Fibroblast of lung (primary cell): Measurements from ENCODE around the gene NAT16. TPM values are rescaled to one million over a fixed set of nuclear protein-coding genes. Genes with fewer than 3 reads are reported as not detected.
A peak's percentile ranks its signal among the peaks of the same experiment; 100 is the strongest.

Experiments used
- DNase-seq, 2 donors: peaks; one replicate each; pipeline versions ENCODE4 v3.0.0 to v3.0.0-alpha.2; 2010; ENCODE audit warnings: low read depth in 2 of 2
- H2AFZ ChIP-seq: 2 replicates; pipeline ENCODE4 v1.5.1; 2012; ENCODE audit warnings: low read length, control low read depth, inconsistent platforms
- H3K27ac ChIP-seq: 2 replicates; pipeline ENCODE4 v1.5.1; 2011; ENCODE audit warnings: low read length, control low read depth; ENCODE audit not compliant: insufficient read depth
- H3K27me3 ChIP-seq: 2 replicates; pipeline ENCODE4 v1.5.1; 2011; ENCODE audit warnings: mild to moderate bottlenecking, low read length; ENCODE audit not compliant: control insufficient read depth, insufficient read depth
- H3K36me3 ChIP-seq: 2 replicates; pipeline ENCODE4 v1.5.1; 2011; ENCODE audit warnings: low read length; ENCODE audit not compliant: control insufficient read depth, insufficient read depth
- H3K4me1 ChIP-seq: 2 replicates; pipeline ENCODE4 v1.5.1; 2011; ENCODE audit warnings: low read length; ENCODE audit not compliant: control insufficient read depth, insufficient read depth; ENCODE audit errors: extremely low read depth
- H3K4me2 ChIP-seq: 2 replicates; pipeline ENCODE4 v1.5.1; 2011; ENCODE audit warnings: low read length, control low read depth; ENCODE audit not compliant: insufficient read depth; ENCODE audit errors: extremely low read depth
- H3K4me3 ChIP-seq, 4 experiments: fragments of 200-600 bp in 1 of 4; sonication (generic) in 1 of 4; replicated peaks in 1 of 4; 2 replicates each; pipeline ENCODE4 v1.5.1; 2011 to 2016; ENCODE audit warnings: low read length in 4 of 4, low read depth in 3 of 4, mild to moderate bottlenecking in 3 of 4, control low read depth in 2 of 4, inconsistent platforms in 1 of 4, mixed read lengths in 1 of 4; ENCODE audit not compliant: insufficient read depth in 1 of 4; ENCODE audit errors: control extremely low read depth in 1 of 4
- H3K79me2 ChIP-seq: 2 replicates; pipeline ENCODE4 v1.5.1; 2012; ENCODE audit warnings: mild to moderate bottlenecking, low read length, inconsistent platforms; ENCODE audit not compliant: control insufficient read depth, insufficient read depth
- H3K9ac ChIP-seq: 2 replicates; pipeline ENCODE4 v1.5.1; 2011; ENCODE audit warnings: mild to moderate bottlenecking, low read length, control low read depth; ENCODE audit not compliant: insufficient read depth
- H3K9me3 ChIP-seq: 2 replicates; pipeline ENCODE4 v1.5.1; 2012; ENCODE audit warnings: low read depth, low read length; ENCODE audit not compliant: control insufficient read depth, insufficient read depth
- H4K20me1 ChIP-seq: 2 replicates; pipeline ENCODE4 v1.5.1; 2011; ENCODE audit warnings: low read length; ENCODE audit not compliant: control insufficient read depth, insufficient read depth; ENCODE audit errors: extremely low read depth
- EZH2 ChIP-seq: IDR thresholded peaks from 2 replicates; pipeline ENCODE4 v1.5.1; 2012; ENCODE audit warnings: low read length, control low read depth, mild to moderate bottlenecking; ENCODE audit errors: missing control alignments
- polyA plus RNA-seq, 2 donors: library from polyadenylated mRNA; depleted of rRNA in 1 of 2; stranded (reverse) in 1 of 2; unstranded in 1 of 2; fragments of >200 nt; gene quantifications; 2 replicates each; pipeline ENCODE4 v1.2.1, GENCODE V29; 2011 to 2012; ENCODE audit warnings: missing spikeins in 1 of 2
- total RNA-seq: library from RNA; depleted of rRNA; stranded (reverse); fragments of >200 nt; gene quantifications from 2 replicates; pipeline ENCODE4 v1.2.1, GENCODE V29; 2014
- TF ChIP-seq, protein P1 (sequence below), 2 donors: IDR thresholded peaks in 1 of 2; conservative IDR thresholded peaks in 1 of 2; 1 replicate in 1 of 2; 2 replicates in 1 of 2; pipeline ENCODE4 v1.5.1; 2011 to 2012; ENCODE audit warnings: low read length in 2 of 2, control low read depth in 1 of 2, inconsistent platforms in 1 of 2, low read depth in 1 of 2, mild to moderate bottlenecking in 1 of 2

NAT16 gene
- total and polyA plus RNA-seq, 2 donors (not counting 1 experiment from before 2014, with no cell fraction given): not detected

DNA sequence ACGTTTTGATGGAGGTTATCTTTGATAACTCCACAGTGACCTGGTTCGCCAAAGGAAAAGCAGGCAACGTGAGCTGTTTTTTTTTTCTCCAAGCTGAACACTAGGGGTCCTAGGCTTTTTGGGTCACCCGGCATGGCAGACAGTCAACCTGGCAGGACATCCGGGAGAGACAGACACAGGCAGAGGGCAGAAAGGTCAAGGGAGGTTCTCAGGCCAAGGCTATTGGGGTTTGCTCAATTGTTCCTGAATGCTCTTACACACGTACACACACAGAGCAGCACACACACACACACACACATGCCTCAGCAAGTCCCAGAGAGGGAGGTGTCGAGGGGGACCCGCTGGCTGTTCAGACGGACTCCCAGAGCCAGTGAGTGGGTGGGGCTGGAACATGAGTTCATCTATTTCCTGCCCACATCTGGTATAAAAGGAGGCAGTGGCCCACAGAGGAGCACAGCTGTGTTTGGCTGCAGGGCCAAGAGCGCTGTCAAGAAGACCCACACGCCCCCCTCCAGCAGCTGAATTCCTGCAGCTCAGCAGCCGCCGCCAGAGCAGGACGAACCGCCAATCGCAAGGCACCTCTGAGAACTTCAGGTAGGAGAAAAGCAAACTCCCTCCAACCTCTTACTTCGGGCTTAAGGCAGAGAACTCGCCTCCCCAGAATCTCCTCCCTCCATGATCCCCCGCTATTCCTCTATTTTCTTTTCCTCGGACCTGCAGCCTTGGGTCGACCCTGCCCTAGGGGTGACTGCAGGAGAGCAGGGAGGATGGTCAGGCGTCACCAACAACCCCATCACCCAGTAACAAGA, 53.2 kb downstream of the NAT16 start, which contains the start of gene SERPINE1:
TSS of gene SERPINE1 (plus strand) at position 454 of the 809 bp plus-strand sequence. CDS start 1,290 bp downstream, outside the sequence.
- H2AFZ ChIP-seq: no peak within 1 kb of the TSS
- peak; percentile 100 for DNase-seq
- H3K79me2 ChIP-seq: peaks cover 35% of the 10 kb centered on the region
- no peaks in the 10 kb centered on the region for H3K27me3 ChIP-seq
- peak within 1 kb of the TSS; percentile 59 to 83 (median 72) for H3K4me3 ChIP-seq
- peaks cover 27% of the 10 kb centered on the region for H3K4me1 ChIP-seq
- H4K20me1 ChIP-seq: no peaks in the 10 kb centered on the region
- no peaks in the 10 kb centered on the region for H3K9me3 ChIP-seq
- peak within 1 kb of the TSS; percentile 61 for H3K9ac ChIP-seq
- peak within 1 kb of the TSS; percentile 73 for H3K27ac ChIP-seq
- peak within 1 kb of the TSS; percentile 81 for H3K4me2 ChIP-seq
- no peak for TF ChIP-seq EZH2
- TF ChIP-seq, protein P1, sequence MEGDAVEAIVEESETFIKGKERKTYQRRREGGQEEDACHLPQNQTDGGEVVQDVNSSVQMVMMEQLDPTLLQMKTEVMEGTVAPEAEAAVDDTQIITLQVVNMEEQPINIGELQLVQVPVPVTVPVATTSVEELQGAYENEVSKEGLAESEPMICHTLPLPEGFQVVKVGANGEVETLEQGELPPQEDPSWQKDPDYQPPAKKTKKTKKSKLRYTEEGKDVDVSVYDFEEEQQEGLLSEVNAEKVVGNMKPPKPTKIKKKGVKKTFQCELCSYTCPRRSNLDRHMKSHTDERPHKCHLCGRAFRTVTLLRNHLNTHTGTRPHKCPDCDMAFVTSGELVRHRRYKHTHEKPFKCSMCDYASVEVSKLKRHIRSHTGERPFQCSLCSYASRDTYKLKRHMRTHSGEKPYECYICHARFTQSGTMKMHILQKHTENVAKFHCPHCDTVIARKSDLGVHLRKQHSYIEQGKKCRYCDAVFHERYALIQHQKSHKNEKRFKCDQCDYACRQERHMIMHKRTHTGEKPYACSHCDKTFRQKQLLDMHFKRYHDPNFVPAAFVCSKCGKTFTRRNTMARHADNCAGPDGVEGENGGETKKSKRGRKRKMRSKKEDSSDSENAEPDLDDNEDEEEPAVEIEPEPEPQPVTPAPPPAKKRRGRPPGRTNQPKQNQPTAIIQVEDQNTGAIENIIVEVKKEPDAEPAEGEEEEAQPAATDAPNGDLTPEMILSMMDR (conservative IDR thresholded peaks at IDR 0.05 in 1 of 2, IDR thresholded peaks at IDR 0.05 in 1 of 2; ENCODE audit: low read depth in 1 of 2, low read length in 2 of 2): peak; percentile 26 to 41
- H3K36me3 ChIP-seq: peaks cover 14% of the 10 kb centered on the region

DNA sequence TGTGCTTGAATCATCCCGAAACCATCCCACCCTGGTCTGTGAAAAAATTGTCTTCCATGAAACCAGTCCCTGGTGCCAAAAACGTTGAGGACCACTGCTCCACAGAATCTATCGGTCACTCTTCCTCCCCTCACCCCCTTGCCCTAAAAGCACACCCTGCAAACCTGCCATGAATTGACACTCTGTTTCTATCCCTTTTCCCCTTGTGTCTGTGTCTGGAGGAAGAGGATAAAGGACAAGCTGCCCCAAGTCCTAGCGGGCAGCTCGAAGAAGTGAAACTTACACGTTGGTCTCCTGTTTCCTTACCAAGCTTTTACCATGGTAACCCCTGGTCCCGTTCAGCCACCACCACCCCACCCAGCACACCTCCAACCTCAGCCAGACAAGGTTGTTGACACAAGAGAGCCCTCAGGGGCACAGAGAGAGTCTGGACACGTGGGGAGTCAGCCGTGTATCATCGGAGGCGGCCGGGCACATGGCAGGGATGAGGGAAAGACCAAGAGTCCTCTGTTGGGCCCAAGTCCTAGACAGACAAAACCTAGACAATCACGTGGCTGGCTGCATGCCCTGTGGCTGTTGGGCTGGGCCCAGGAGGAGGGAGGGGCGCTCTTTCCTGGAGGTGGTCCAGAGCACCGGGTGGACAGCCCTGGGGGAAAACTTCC, 54.0 kb downstream of the NAT16 start:
- no peaks in the 10 kb centered on the region for H3K27me3 ChIP-seq
- H4K20me1 ChIP-seq: no peaks in the 10 kb centered on the region
- H3K9me3 ChIP-seq: no peaks in the 10 kb centered on the region
- peaks cover 12% of the 10 kb centered on the region for H3K36me3 ChIP-seq
- H3K4me3 ChIP-seq: peak overlapping the region in 1 of 4 experiments; percentile 83
- H3K9ac ChIP-seq: no peak overlapping the region
- DNase-seq: peak in 1 of 2 donors; percentile 85
- peak overlapping the region; percentile 62 for H3K4me2 ChIP-seq
- no peak overlapping the region for H2AFZ ChIP-seq
- TF ChIP-seq EZH2: no peak
- TF ChIP-seq, protein P1 (conservative IDR thresholded peaks at IDR 0.05 in 1 of 2, IDR thresholded peaks at IDR 0.05 in 1 of 2; ENCODE audit: low read depth in 1 of 2, low read length in 2 of 2): no peak
- peaks cover 30% of the 10 kb centered on the region for H3K4me1 ChIP-seq
- peaks cover 34% of the 10 kb centered on the region for H3K79me2 ChIP-seq
- peak overlapping the region; percentile 73 for H3K27ac ChIP-seq

DNA sequence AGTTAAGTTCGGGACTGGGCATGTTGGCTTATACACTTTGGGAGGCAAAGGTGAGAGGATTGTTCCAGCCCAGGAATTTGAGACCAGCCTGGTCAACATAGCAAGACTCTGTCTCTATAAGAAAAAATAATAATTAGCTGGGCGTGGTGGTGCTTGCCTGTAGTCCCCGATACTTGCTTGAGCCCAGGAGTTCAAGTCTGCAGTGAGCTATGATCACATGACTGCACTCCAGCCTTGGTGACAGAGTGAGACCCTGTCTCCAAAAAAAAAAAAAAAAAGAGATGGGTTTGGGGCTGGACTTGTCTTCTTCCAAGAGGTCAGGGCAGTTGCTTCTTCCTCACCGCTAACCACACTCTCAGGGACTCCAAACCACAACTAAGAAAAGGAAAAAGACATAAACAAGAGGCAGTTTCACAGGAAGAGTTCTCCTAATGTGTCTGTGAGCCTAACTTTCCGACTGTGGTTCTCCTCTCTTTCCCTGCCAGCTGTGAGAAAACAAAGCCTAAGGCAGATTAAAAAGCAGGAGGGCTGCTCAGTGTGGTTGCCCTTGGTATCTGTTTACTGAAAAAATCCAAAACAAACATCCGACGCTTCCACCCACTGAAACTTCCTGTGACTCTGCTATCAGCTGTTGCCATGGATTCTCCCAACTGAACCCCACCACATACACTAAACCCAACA, 55.6 kb downstream of the NAT16 start:
- Histone ChIP-seq H3K4me2 (no peak overlapping the region), H3K27ac (peak overlapping the region; percentile 92), H3K9me3 (no peaks in the 10 kb centered on the region), H2AFZ (no peak overlapping the region), H3K9ac (peak overlapping the region; percentile 57), H3K4me3 (no peak overlapping the region), H3K36me3 (peaks cover 7% of the 10 kb centered on the region), H3K79me2 (peaks cover 25% of the 10 kb centered on the region), H4K20me1 (no peaks in the 10 kb centered on the region), H3K4me1 (peaks cover 28% of the 10 kb centered on the region), H3K27me3 (no peaks in the 10 kb centered on the region)
- peak; percentile 69 to 93 for DNase-seq
- no peak for TF ChIP-seq EZH2
